NCI-H510A (cell line): ENCODE results near the gene FYCO1.

Experiments used
- DNase-seq: peaks from one replicate; lab custom pipeline; 2025; lab: John Stamatoyannopoulos, UW

Gene FYCO1

DNA sequence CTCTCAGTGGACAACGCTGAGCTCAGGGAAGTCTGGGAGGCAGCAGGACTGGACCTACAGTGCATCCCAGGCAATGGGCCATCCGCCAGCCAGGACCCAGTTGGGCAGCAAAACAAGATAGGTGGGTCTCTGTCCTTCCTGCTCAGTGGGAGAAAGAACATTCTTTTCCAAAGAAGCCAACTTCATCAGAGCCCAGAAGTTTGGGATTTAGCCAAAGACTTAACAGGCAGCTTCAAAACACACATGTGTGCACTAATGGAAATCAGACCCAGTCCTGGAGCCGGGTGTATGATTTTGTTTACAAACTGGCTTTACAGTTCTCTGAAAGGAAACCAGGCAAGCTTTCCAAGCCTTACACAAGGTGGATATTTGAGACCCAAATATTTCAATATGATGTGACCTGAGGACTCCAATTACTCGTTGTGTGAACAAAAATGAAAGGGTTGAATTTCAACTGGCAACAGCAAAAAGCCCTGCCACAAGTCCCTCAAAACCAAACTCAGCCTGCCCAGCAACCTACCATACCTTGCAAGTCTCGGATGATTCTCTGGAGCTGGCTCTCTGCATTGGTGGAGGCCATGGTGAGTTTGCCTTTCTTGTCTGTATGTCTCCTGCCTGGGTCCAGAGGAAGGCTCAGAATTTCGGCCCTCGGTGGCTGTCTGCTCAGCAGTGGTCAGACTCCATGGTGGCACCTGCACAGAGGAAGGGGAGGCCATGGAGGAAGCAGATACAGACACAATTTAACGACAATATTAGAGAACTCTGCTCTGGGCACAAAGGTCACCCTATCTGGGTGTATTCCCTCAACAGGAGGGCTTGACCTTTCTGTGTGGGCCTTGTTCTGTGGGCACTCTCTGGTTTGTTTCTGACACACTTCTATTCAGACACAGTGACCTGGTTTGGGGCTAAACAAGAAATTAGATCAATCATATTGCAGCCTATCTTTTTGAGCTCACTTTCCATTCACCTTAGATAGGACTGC is 11.0 kb downstream of the FYCO1 start:
- no peak for DNase-seq

- DNase-seq: no peak
These were observed 11.9 kb downstream of the FYCO1 start for GRCh38 chr3:45983770-45984169.

DNA sequence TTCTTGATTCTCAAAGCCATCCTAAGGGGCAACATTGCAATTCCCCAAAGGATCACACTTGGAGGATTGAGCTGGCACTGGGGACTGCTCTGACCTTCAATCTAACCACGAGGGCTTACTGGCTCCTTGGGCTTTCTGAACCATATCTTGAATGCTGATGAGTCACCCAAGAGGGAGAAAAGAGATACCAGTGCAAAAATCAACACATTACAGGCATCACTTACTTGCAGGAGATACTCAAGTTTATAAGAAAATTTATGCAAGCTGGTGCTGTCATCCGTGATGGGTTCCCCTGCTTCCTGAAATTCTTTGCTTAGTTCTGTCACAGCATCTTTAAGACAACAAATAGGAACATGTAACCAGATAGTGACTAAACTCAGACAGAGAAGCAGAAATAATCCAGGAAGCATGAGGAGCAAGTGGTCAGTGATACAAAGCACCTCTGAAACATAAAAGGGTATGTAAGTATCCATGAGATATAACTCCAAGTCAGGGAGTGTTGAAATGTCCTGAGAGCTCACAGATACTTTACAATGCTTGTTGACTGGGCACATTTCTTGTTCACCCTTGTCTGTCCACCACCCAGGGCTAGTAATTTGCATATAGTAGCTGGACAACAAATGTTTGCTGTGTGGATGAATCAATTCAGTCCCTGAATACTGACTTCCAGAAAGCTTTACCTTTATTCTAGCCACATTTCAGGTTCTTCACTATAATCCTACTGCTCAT is 14.1 kb downstream of the FYCO1 start:
- no peak for DNase-seq

DNA sequence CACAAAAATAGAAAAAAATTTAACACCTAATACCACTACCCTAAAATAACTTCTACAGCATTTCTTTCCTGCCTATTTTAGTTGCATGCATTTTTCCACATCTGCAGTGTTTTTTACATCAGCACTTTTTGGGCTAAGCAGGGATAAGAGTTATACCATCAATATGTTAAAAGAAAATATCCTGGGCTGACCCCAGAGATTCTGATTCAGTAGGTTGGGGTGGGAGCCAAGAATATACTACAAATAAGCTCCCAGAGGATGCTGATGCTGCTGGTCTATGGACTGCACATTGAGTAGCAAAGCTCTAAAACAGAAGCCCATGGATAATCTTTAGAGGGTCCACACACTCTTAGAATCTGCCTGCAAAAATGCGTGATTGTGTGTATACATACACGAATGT is 14.8 kb downstream of the FYCO1 start:
- no peak for DNase-seq

- no peak for DNase-seq
These were observed 15.3 kb downstream of the FYCO1 start for GRCh38 chr3:45980229-45980813.

GRCh38 chr3:45979378-45979777 is 16.2 kb downstream of the FYCO1 start:
- no peak for DNase-seq

GRCh38 chr3:45978006-45978761 is 17.4 kb downstream of the FYCO1 start:
- peak; percentile 76 for DNase-seq

DNA sequence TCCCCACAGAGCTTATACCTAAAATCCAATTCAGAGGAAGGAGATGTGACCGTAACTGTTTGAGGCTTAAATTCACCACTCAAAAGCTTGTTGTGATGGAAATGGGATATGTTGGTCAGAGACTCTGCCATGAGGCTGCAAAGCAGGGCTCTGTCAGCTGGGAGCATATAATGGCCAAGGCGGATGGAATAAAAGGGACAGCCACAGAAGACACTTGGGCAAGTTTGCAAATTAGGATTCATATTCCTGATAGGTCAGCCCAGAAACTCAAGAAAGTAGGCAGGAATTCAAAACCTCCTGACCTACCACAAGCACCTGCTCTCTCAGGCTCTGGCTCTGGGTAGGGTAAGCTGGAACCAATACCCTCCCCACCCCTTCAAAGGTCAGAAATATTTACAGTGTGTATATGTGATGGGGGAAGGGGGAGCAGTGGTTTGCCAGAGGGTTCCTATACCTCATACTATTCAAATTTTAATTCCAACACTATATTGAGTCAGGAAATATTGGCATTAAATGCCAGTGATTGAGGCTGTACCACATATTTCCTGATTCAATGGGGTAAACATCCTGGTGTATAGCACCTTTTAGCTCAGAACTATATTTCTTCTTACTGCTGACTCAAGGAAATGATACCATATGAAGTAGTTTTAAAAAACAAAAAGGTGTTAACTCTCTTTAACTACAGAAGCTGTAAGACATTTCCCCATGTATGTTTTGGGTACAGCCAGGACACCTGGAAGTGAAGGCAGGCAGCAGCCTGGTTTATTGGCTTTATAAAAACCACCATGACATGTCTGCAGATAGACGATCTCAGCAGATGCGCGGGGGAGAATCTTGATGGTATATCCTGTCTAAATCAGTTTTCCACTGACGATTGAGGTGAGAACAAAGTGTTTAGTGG is 19.2 kb downstream of the FYCO1 start:
- DNase-seq: no peak

DNA sequence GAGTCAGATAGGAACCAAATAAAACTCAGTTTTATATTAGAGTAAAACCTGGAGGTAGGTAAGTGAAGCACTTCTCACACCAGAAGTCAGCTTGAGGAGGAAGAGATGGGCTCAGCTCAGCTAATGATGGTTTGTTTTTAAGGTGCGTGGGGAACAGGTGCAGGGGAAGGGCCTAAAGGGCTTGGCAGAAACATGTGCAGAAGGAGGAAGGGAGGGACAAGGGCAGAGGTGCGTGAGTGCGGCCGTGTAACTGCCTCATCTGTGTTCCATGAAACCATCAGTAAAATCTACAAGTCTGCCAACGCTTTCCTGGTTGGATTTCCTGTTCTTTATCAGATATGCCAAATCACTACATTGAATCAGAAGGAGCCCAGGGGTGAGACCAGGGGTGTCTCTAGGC is 19.9 kb downstream of the FYCO1 start:
- no peak for DNase-seq

DNA sequence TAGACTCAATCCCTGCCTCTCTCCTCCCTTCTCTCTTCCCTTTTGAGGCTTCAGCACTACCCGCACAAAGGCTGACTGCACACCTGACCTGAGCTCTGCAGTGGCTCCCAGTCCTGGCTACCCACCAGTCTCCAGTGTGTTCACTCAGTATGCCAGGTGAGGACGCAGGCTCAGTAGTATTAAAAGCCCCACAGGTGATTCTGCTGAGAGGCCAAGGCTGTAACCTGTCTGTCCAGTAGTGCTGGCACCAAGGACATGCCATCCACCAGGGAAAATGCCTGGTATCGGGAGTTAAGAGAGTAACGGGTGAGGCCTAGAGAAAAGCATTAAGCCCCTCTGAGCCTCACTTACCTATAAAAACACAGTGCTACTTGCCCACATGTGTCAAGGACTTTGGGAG is 20.9 kb downstream of the FYCO1 start:
- DNase-seq: no peak

- DNase-seq: no peak
These were observed 22.9 kb downstream of the FYCO1 start for GRCh38 chr3:45972534-45973402.

DNA sequence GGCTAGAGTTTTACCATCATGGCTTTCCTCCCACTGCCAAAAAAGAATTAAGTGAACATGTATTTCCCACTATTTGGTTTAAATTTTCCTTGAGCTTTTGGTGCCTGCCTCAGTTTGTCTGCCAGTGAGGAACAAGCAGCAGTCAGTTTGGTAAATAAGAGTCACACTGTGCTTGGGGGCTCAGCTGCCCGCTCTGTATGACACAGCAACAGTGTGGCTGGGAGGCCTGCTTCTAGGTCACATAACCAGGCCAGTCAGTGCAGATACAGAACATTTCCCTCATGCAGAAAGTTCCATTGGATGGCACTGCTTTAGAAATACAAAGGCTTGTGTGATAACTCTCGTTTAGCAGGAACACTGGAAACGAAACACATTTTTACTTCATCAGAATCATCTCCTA is 25.7 kb downstream of the FYCO1 start:
- no peak for DNase-seq

DNA sequence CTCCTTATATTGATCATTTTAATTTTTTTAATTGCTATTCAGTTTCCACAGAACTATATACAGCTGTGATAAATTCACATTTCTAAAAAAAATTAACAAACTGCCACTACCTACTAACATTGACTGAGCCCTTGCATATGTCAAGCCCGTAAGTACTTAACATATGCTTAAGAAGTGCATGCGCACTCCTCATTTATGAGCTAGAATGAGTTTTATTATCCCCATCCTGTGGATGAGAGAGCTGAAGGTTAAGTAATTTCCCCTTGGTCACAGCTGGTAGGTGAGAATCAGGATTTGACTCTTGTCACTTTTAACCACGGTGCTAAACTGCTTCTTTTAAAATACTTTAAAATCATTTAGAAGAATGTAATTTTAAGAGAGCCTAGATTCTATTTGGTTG is 26.5 kb downstream of the FYCO1 start:
- DNase-seq: no peak

DNA sequence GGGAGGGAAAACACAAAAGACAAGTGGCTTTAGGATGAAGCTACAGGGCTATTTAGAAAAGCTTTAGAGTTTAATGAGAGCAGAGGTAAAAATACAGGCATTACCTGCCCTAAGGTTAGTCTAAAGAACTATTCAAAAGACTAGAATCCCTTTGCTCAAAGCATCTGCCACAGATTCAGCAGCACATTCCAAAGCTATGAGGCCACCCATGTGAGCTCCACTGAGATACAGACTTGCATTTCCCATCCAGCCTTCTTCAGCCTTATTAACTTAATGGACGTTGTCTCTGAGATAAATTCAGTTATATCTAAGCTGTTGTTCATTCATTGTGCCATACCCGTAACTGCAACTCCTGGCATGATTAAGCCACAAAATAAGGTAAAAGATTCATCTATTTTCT is 26.9 kb downstream of the FYCO1 start:
- DNase-seq: no peak

- DNase-seq: no peak
These were observed 27.5 kb downstream of the FYCO1 start for GRCh38 chr3:45968149-45968548.

DNA sequence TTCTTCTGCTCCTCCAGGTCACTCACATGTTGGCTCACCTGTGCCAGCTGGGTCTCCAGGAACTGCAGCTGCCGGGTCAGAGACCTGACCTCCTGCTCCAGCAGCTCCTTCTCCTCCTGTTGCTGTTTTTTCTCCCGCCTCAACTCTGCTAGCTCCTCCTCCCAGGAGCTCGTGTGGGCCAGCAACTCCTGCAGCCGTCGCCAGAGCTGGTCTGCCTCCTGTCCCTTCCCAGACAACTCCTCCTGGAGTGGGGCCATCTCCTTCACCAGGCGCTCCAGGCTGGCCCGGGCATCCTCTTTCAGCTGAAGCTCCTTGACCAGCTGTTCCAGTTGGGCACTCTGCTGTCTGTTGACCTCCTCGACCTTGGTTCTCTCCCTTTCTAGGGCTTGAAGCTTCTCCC is 27.9 kb downstream of the FYCO1 start:
- no peak for DNase-seq

DNA sequence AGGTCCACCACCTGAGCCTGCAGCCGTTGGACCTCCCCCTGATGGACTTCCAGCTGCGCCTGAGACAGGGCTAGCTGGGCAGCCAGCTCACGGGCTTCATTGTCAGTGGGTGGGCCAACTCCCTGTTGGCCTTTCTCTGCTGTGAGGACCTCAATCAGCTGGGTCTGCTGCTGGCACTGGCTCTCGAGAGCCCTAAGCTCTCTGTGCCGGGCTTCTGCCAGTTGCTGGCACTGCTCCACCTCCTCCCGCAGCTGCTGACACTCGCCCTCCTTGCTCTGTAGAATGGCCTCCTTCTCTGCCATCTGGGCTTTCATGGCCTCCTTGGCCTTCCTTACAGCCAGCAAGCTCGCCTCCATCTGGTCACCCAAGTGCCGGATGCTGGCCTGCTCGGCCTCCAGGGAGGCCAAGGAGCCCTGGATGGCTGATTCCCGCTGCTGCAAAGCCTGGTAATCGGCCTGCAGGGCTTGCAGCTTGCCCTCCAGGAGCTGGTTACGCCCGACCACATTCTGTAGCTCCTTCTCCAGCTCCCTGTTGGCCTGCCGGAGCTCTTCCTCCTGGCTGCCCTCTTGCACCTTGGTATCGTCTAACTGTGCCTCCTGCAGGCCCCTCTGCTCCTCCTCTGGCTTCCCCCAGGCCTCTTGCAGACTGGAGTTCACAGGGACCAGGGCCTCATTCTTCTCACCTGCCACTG is 28.5 kb downstream of the FYCO1 start:
- no peak for DNase-seq

DNA sequence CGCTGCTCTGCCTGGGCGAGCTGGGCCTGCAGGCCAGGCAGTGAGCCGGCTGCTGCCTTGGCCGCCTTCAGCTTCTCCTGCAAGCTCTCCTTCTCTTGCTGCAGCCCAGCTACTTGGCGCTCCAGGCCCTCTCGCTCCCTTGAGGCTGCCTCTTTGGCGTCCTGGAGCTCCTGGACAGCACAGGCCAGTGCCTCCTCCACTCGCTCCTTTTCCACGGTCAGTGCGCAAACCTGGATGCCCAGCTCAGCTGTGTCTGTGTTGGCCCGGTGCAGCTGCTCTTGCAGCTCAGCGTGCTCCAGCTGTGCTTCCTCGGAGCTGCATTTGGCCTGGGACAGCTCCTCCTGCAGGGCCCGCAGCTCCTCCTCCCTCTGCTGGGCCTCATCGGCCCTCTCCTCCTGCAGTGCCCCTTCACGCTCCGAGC is 29.2 kb downstream of the FYCO1 start:
- DNase-seq: no peak

- no peak for DNase-seq
These were observed 30.0 kb downstream of the FYCO1 start for GRCh38 chr3:45965653-45966052.
